GM19438 (cell line): ENCODE data around the gene EML1.

Experiments used
- ATAC-seq: cut with Tn5 transposase; IDR thresholded peaks from one replicate; pipeline ENCODE4 v1.9.1; 2021; ENCODE audit warnings: low read depth; ENCODE audit not compliant: unreplicated experiment

EML1 gene

GRCh38 chr14:99775351-99775750 lies 17.9 kb upstream of the EML1 start:
- ATAC-seq: no peak

GRCh38 chr14:99777951-99778350 lies 15.3 kb upstream of the EML1 start:
- ATAC-seq: no peak

GRCh38 chr14:99779751-99780150 lies 13.5 kb upstream of the EML1 start:
- no peak for ATAC-seq

- no peak for ATAC-seq
These were observed 12.5 kb upstream of the EML1 start for GRCh38 chr14:99780690-99781089.

- ATAC-seq: no peak
These were observed 12.1 kb upstream of the EML1 start for GRCh38 chr14:99781091-99781490.

GRCh38 chr14:99781853-99782610 lies 11.2 kb upstream of the EML1 start:
- no peak for ATAC-seq

- ATAC-seq: no peak
These were observed 8.7 kb upstream of the EML1 start for GRCh38 chr14:99784508-99784907.

- ATAC-seq: no peak
These were observed 7.8 kb upstream of the EML1 start for GRCh38 chr14:99785426-99785825.

- no peak for ATAC-seq
These were observed 6.7 kb upstream of the EML1 start for GRCh38 chr14:99786511-99786989.

- ATAC-seq: no peak
These were observed 4.5 kb upstream of the EML1 start for GRCh38 chr14:99788713-99789112.

GRCh38 chr14:99789581-99789980 lies 3.6 kb upstream of the EML1 start:
- no peak for ATAC-seq

- ATAC-seq: no peak
These were observed 2.8 kb upstream of the EML1 start for GRCh38 chr14:99790201-99790977.

- ATAC-seq: no peak
These were observed 2.2 kb upstream of the EML1 start for GRCh38 chr14:99790978-99791376.

GRCh38 chr14:99791476-99792209 lies 1.6 kb upstream of the EML1 start:
- ATAC-seq: no peak

GRCh38 chr14:99792210-99792535 lies 1.0 kb upstream of the EML1 start:
- ATAC-seq: no peak

- ATAC-seq: no peak
These were observed 531 bp upstream of the EML1 start for GRCh38 chr14:99792551-99793212.

- no peak for ATAC-seq
These were observed 1.1 kb downstream of the EML1 start for GRCh38 chr14:99794151-99794780.

GRCh38 chr14:99795046-99795445 lies 1.8 kb downstream of the EML1 start:
- no peak for ATAC-seq

GRCh38 chr14:99797231-99797630 lies 4.0 kb downstream of the EML1 start:
- ATAC-seq: no peak

- ATAC-seq: no peak
These were observed 7.6 kb downstream of the EML1 start for GRCh38 chr14:99800781-99801180.
